ENCODE measurements around the gene CATSPERD. TPM values are rescaled to one million over a fixed set of nuclear protein-coding genes. Genes with fewer than 3 reads are reported as not detected.
A peak's percentile ranks its signal among the peaks of the same experiment; 100 is the strongest.

Gene CATSPERD
- total and polyA plus RNA-seq, 9 of the 15 experiments (the other 6 are each of a cell fraction or from before 2014, with no cell fraction given) = not detected

GRCh38 chr19:5790559-5791520, 70.4 kb downstream of the CATSPERD start, which contains the start of gene DUS3L (continued):
- TF ChIP-seq ZNF655 (CRISPR knock-in tag; IDR thresholded peaks at IDR 0.05) (no peak), POU5F1 (IDR thresholded peaks at IDR 0.05; ENCODE audit: borderline replicate concordance, low read depth, low read length, partially characterized antibody) (peak; percentile 10), THRA (IDR thresholded peaks at IDR 0.05) (no peak), HMGXB4 (CRISPR knock-in tag; IDR thresholded peaks at IDR 0.05) (peak; percentile 91; the same call in 1 of the 2 replicates), ZNF354B (CRISPR knock-in tag; IDR thresholded peaks at IDR 0.05) (no peak), ZNF217 (CRISPR knock-in tag; IDR thresholded peaks at IDR 0.05) (no peak), JUN (IDR thresholded peaks at IDR 0.05; ENCODE audit: borderline replicate concordance, low read depth, low read length) (peak; percentile 58; the same call in 1 of the 2 replicates), JUN (CRISPR knock-in tag; IDR thresholded peaks at IDR 0.05; ENCODE audit: borderline replicate concordance) (peak; percentile 45; the same call in 1 of the 2 replicates), ZNF77 (CRISPR knock-in tag; IDR thresholded peaks at IDR 0.05) (no peak), MIER1 (IDR thresholded peaks at IDR 0.05; ENCODE audit: low read depth) (no peak), RBM25 (IDR thresholded peaks at IDR 0.05; ENCODE audit: low read depth, low read length, severe bottlenecking) (peak; percentile 47), TCF15 (CRISPR knock-in tag; IDR thresholded peaks at IDR 0.05) (no peak), TARDBP (IDR thresholded peaks at IDR 0.05) (peak; percentile 84; the same call in 1 of the 2 replicates), ATF3 (IDR thresholded peaks at IDR 0.05) (no peak; the same call in none of the 2 replicates), ATF3 (CRISPR knock-in tag; conservative IDR thresholded peaks at IDR 0.05) (peak; percentile 83), ZNF347 (CRISPR knock-in tag; IDR thresholded peaks at IDR 0.05; ENCODE audit: low read depth) (no peak), CGGBP1 (CRISPR knock-in tag; IDR thresholded peaks at IDR 0.05) (0 out of 2 replicates have a peak, but pooled peaks have one; percentile 46), TAF7 (tag; IDR thresholded peaks at IDR 0.05) (peak; percentile 80), ZBED1 (IDR thresholded peaks at IDR 0.05) (peak; percentile 59; the same call in 1 of the 2 replicates)

All from K562 (cell line).